Measurements from ENCODE around the gene DENND1A.

The DENND1A gene

DNA sequence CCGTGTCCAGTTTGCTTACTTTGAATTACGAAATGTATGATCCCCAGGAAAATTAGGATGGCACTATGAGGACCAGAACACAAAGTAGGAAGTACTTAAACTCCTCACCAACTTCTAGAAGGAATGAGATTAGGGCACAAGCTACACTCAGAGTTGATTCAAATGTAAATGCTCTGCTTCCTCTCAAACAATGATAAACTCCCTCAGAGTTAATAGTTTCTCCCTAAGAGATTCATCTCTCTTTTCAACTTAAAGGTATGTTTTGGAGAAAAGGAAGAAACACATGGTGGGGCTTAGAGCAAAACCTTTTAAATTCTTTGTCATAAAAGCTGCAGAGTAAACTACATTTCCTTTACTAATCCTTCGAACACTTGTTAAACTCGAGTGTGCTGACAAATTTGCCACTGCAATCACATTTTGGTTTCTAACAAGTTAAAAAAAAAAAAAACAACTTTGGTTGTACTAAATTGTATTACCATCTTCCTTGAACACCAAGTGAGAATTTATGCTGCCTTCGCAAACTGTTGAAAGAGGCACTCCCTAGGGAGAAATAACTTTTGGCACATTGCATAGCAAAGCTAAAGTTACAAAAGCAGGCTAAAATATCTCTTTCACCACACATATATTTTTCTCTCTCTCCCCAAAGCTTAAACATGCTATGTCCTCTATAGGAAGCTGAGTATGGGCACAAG lies 66.6 kb downstream of the DENND1A start:
- no peak for DNase-seq (ENCODE audit: low read depth)

DNA sequence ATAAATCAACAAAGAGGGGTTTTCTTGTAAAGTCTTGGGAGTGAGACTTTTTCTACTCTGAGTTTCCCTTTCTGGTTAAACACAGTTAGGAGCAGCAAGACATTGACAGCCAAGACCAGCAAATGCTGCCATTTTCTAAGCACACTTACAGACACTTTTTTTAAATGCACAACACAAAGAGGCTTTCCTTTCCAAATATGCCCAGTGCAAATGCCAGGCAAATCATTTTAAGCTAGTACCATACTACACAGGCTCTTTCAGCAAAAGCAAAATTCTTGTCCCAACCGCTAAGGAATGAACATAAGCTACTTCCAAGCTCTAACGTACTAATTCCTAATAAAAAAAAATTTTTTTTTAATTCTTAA lies 68.2 kb downstream of the DENND1A start:
- no peak for DNase-seq (ENCODE audit: low read depth)
- TF ChIP-seq, protein P1, sequence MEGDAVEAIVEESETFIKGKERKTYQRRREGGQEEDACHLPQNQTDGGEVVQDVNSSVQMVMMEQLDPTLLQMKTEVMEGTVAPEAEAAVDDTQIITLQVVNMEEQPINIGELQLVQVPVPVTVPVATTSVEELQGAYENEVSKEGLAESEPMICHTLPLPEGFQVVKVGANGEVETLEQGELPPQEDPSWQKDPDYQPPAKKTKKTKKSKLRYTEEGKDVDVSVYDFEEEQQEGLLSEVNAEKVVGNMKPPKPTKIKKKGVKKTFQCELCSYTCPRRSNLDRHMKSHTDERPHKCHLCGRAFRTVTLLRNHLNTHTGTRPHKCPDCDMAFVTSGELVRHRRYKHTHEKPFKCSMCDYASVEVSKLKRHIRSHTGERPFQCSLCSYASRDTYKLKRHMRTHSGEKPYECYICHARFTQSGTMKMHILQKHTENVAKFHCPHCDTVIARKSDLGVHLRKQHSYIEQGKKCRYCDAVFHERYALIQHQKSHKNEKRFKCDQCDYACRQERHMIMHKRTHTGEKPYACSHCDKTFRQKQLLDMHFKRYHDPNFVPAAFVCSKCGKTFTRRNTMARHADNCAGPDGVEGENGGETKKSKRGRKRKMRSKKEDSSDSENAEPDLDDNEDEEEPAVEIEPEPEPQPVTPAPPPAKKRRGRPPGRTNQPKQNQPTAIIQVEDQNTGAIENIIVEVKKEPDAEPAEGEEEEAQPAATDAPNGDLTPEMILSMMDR (conservative IDR thresholded peaks at IDR 0.05; ENCODE audit: low read depth, low read length), result no peak
- H3K4me3 ChIP-seq (ENCODE audit: low read length), result no peak overlapping the region

More for the DNA sequence above, 66.6 kb downstream of the DENND1A start:
- no peak overlapping the region for H3K4me3 ChIP-seq (ENCODE audit: low read length)
- TF ChIP-seq, protein P1 (conservative IDR thresholded peaks at IDR 0.05; ENCODE audit: low read depth, low read length), result no peak

DNA sequence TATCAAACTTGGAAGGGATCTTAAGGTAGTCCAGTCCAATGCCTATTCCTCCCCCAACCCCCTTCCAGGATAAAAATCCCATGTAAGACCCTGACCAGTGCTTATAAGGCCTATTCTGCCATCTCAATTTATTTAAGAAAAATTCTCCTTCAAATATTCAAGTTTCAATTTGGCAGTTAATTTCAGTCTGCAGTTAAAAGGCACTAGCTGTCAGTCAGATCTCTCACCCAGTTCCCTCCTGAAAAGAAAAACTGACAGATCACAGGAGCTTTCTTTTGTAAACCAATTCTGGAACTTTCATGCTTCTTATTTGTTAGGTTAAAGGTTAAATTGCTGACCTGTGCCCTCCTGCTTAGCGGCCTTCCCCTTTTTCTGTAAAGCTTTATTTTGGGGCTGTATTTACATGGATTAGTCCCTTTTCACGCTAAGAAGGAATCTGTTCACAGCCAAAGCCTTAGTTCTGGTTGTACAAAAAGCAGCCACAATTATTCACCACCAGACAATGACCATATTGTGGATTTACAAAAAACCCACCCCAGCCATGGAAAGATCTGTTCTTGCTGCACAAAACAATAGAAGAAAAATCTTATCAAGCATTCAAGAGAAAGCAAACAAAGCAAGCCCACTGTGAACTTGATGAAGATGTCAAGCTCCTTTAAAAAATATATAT lies 68.7 kb downstream of the DENND1A start:
- TF ChIP-seq, protein P1 (conservative IDR thresholded peaks at IDR 0.05; ENCODE audit: low read depth, low read length), result no peak
- no peak for DNase-seq (ENCODE audit: low read depth)
- no peak overlapping the region for H3K4me3 ChIP-seq (ENCODE audit: low read length)

DNA sequence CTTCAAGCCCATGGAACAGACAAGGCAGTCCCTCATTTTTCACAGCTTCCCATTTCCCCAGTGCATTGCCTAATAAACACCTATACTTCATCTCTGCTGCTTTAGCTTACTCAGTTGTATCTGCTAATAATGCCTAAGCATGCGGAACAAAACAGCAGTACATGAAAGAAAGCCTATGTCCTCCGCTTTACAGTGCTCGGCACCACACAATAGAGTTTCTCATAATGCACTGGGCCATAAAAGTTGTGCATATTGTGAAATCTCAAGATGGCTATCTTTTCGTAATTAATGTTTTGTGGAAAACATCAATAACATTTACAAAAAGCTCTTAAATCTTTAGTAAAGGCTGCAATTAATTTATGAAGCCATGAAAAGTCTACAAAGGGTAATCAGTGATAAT lies 69.3 kb downstream of the DENND1A start:
- DNase-seq (ENCODE audit: low read depth), result no peak
- no peak overlapping the region for H3K4me3 ChIP-seq (ENCODE audit: low read length)
- TF ChIP-seq, protein P1 (conservative IDR thresholded peaks at IDR 0.05; ENCODE audit: low read depth, low read length), result no peak

DNA sequence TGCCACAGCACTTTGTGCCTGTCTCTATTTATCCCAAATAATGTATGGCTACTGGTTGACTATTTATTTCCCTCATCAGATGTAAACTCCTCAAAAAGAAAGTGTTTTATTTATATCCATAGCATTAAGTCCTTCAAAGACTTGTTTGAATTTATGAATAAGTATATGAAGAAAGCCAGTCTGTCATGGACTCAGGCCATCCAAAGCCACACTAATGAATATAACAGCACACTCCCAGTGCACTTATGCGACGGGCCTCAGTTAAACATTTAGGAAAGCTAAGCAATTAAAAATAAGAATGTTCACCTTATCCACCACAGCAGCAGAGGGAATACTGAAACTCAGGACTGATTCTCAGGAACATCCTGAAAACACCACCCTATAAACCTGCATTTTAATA lies 77.5 kb downstream of the DENND1A start:
- TF ChIP-seq, protein P1 (conservative IDR thresholded peaks at IDR 0.05; ENCODE audit: low read depth, low read length), result no peak
- DNase-seq (ENCODE audit: low read depth), result no peak
- H3K4me3 ChIP-seq (ENCODE audit: low read length), result no peak overlapping the region

DNA sequence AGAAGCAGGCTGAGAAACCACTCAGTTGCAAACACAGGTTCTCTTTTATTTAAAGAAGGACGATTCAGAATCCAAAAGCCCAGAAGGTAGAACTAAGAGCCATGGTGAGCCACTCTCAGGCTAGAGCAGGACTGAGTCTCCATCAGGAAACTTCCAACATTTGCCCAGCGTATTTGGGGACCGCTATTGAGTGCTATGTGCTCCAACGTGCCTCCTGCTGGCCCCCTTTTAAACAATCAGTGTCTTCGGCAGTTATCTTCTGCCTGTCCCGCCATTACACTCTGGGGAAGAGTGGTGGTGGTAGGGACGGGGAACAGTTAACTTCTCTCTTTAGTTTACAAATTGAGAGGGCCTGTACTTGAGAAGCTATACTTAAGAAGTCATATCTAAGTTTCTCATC lies 78.1 kb downstream of the DENND1A start:
- DNase-seq (ENCODE audit: low read depth), result no peak
- TF ChIP-seq, protein P1 (conservative IDR thresholded peaks at IDR 0.05; ENCODE audit: low read depth, low read length), result no peak
- no peak overlapping the region for H3K4me3 ChIP-seq (ENCODE audit: low read length)

Data from retinal pigment epithelial cell (primary cell).